Measurements from ENCODE around the gene SAMD3. TPM values are rescaled to one million over a fixed set of nuclear protein-coding genes. Genes with fewer than 3 reads are reported as not detected.
"Not testable (repeated sequence)": the region's sequence is repeated elsewhere in the genome, so short reads cannot be mapped to it uniquely, and the experiment has no call there.

SAMD3 gene
- total RNA-seq, 2 donors from 2014 or later, result 14.5 to 30.0 TPM

DNA sequence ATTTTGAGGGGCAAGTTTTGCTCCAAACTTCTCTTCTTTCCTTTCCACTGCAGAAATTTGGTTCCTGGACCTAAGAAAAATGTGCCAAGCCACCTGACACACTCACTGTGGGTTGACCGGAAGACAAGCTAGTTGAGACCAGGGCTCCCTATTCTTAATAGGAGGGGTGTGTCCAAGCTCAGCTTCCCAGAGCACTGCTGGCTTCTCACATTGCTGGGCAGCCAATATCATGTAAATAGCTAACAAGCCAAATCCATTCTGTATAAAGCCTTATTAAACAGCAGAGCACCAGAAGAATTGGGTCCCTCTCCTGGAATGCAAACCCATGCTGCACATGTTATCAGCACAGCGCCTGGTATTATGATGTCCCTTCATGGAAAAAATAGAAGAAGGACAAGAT is 17.0 kb upstream of the SAMD3 start:
- H3K27ac Mint-ChIP-seq, result no peak overlapping the region
- H3K36me3 Mint-ChIP-seq (ENCODE audit: low read depth), result no peaks in the 10 kb centered on the region
- no peaks in the 10 kb centered on the region for H3K9me3 ChIP-seq (ENCODE audit: control insufficient read depth, low read length, poor library complexity, severe bottlenecking)
- no peaks in the 10 kb centered on the region for H3K4me1 Mint-ChIP-seq
- no peak for ATAC-seq
- H3K4me3 Mint-ChIP-seq, result no peak overlapping the region
- no peak for DNase-seq
- H3K27me3 Mint-ChIP-seq, result no peaks in the 10 kb centered on the region

DNA sequence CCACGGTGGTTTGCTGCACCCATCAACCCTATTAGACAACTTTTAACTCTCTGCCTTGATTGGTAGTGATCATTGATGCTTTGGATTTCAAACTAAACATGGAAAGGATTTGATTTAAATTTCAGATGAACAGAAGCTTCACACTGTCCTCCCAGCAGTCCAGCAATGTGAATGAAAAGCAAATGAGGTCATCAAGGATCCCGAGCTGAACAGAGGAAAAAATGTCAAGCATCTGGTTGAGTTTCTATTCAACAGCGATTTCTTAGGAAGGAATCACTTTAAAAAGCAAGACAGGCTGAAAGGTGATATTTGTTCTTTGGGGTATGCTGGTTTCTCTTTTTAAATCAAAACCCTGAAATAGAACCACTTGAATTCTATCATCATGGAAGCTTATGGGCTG is 10.6 kb upstream of the SAMD3 start:
- no peaks in the 10 kb centered on the region for H3K9me3 ChIP-seq (ENCODE audit: control insufficient read depth, low read length, poor library complexity, severe bottlenecking)
- Mint-ChIP-seq H3K27me3 (no peaks in the 10 kb centered on the region), H3K4me3 (no peak overlapping the region), H3K36me3 (ENCODE audit: low read depth) (no peaks in the 10 kb centered on the region), H3K4me1 (no peaks in the 10 kb centered on the region), H3K27ac (no peak overlapping the region)
- no peak for ATAC-seq
- no peak for DNase-seq

DNA sequence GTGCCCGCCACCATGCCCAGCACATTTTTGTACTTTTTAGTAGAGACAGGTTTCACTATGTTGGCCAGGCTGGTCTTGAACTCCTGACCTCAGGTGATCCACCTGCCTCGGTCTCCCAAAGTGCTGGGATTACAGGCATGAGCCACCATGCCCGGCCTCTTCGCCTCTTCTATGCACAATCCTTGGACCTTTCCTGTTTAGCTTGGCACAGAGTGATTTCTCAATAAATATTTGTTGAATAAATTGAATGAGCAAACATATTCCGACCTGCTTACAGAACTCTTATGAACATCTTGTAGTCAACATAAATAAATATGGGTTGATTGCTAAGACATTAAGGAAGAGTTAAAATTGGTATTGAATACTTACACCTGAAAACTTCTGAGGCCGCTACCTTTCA is 7.8 kb upstream of the SAMD3 start:
- not testable (repeated sequence) for DNase-seq; ATAC-seq; H3K4me1 Mint-ChIP-seq; H3K27ac Mint-ChIP-seq; H3K27me3 Mint-ChIP-seq; H3K9me3 ChIP-seq (ENCODE audit: control insufficient read depth, low read length, poor library complexity, severe bottlenecking); H3K4me3 Mint-ChIP-seq; H3K36me3 Mint-ChIP-seq (ENCODE audit: low read depth)

GRCh38 chr6:130229645-130230044 is 6.9 kb upstream of the SAMD3 start:
- H3K9me3 ChIP-seq (ENCODE audit: control insufficient read depth, low read length, poor library complexity, severe bottlenecking), result no peaks in the 10 kb centered on the region
- Mint-ChIP-seq H3K4me1 (no peaks in the 10 kb centered on the region), H3K4me3 (no peak overlapping the region), H3K27ac (no peak overlapping the region), H3K27me3 (no peaks in the 10 kb centered on the region), H3K36me3 (ENCODE audit: low read depth) (peaks cover 2% of the 10 kb centered on the region)
- peak; percentile 56 for ATAC-seq
- DNase-seq, result no peak

- peak; percentile 93 for ATAC-seq
- no peaks in the 10 kb centered on the region for H3K9me3 ChIP-seq (ENCODE audit: control insufficient read depth, low read length, poor library complexity, severe bottlenecking)
- Mint-ChIP-seq H3K27ac (peak overlapping the region; percentile 77), H3K4me3 (peak overlapping the region; percentile 76), H3K36me3 (ENCODE audit: low read depth) (peaks cover 4% of the 10 kb centered on the region), H3K4me1 (peaks cover 11% of the 10 kb centered on the region), H3K27me3 (no peaks in the 10 kb centered on the region)
- DNase-seq, result peak in 2 of 3 donors; percentile 11 to 20
Measured at GRCh38 chr6:130223508-130223907, 757 bp upstream of the SAMD3 start.

- H3K9me3 ChIP-seq (ENCODE audit: control insufficient read depth, low read length, poor library complexity, severe bottlenecking), result no peaks in the 10 kb centered on the region
- peaks cover 15% of the 10 kb centered on the region for H3K4me1 Mint-ChIP-seq
- ATAC-seq (no peak), DNase-seq (no peak)
- H3K4me3 Mint-ChIP-seq, result no peak overlapping the region
- H3K27ac Mint-ChIP-seq, result no peak overlapping the region
- peaks cover 2% of the 10 kb centered on the region for H3K36me3 Mint-ChIP-seq (ENCODE audit: low read depth)
- H3K27me3 Mint-ChIP-seq, result no peaks in the 10 kb centered on the region
Measured at GRCh38 chr6:130218134-130218533, 4.6 kb downstream of the SAMD3 start.

- no peak overlapping the region for H3K27ac Mint-ChIP-seq
- H3K9me3 ChIP-seq (ENCODE audit: control insufficient read depth, low read length, poor library complexity, severe bottlenecking), result no peaks in the 10 kb centered on the region
- H3K4me3 Mint-ChIP-seq, result no peak overlapping the region
- H3K4me1 Mint-ChIP-seq, result peaks cover 18% of the 10 kb centered on the region
- DNase-seq (no peak), ATAC-seq (no peak)
- peaks cover 2% of the 10 kb centered on the region for H3K36me3 Mint-ChIP-seq (ENCODE audit: low read depth)
- no peaks in the 10 kb centered on the region for H3K27me3 Mint-ChIP-seq
Measured at GRCh38 chr6:130216620-130217019, 6.1 kb downstream of the SAMD3 start.

GRCh38 chr6:130215526-130215925 is 7.2 kb downstream of the SAMD3 start:
- Mint-ChIP-seq H3K27ac (peak overlapping the region; percentile 53), H3K27me3 (no peaks in the 10 kb centered on the region), H3K36me3 (ENCODE audit: low read depth) (peaks cover 2% of the 10 kb centered on the region), H3K4me1 (peaks cover 16% of the 10 kb centered on the region), H3K4me3 (peak overlapping the region; percentile 67)
- H3K9me3 ChIP-seq (ENCODE audit: control insufficient read depth, low read length, poor library complexity, severe bottlenecking), result no peaks in the 10 kb centered on the region
- DNase-seq (no peak), ATAC-seq (peak; percentile 96)

DNA sequence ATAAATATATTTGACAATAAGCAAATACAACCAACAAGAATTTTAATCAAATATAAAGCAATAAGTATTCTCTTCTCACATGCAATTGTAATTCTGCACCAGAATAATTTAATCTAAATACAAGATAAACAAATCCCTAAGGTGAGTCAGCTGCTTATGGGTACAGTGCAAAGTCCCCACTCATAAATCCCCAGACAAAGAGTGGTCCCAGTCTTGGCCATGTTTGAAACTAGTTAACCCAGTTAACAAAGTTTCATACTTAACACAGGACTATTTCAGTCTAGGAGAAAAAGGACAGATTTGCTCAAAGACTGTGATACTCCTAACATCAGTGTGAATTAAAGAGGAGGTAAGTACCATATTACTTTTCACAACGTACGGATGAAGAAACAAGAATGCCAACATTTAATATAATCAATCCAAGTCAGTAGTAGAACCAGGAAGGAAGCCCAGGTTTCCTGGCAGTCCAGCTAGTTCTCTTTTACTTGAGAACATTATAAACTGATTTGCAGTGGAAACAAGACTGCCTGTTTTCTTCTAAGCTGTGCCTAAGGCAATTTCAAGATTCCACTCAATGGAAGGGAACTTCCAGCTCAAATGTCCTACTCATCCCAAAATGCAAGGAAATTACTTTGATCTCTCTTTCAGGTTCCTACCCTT is 10.4 kb downstream of the SAMD3 start:
- ATAC-seq (no peak), DNase-seq (no peak)
- Mint-ChIP-seq H3K36me3 (ENCODE audit: low read depth) (peaks cover 5% of the 10 kb centered on the region), H3K4me1 (peaks cover 20% of the 10 kb centered on the region), H3K27me3 (no peaks in the 10 kb centered on the region), H3K27ac (peak overlapping the region; percentile 32), H3K4me3 (peak overlapping the region; percentile 69)
- no peaks in the 10 kb centered on the region for H3K9me3 ChIP-seq (ENCODE audit: control insufficient read depth, low read length, poor library complexity, severe bottlenecking)

- Mint-ChIP-seq H3K4me3 (peak overlapping the region; percentile 37), H3K4me1 (peaks cover 22% of the 10 kb centered on the region), H3K36me3 (ENCODE audit: low read depth) (peaks cover 5% of the 10 kb centered on the region), H3K27ac (peak overlapping the region; percentile 32), H3K27me3 (no peaks in the 10 kb centered on the region)
- ATAC-seq (no peak), DNase-seq (no peak)
- H3K9me3 ChIP-seq (ENCODE audit: control insufficient read depth, low read length, poor library complexity, severe bottlenecking), result no peaks in the 10 kb centered on the region
Measured at GRCh38 chr6:130211691-130212090, 11.1 kb downstream of the SAMD3 start.

GRCh38 chr6:130207979-130208649 is 14.6 kb downstream of the SAMD3 start:
- no peak for DNase-seq
- Mint-ChIP-seq H3K4me3 (no peak overlapping the region), H3K36me3 (ENCODE audit: low read depth) (peaks cover 7% of the 10 kb centered on the region), H3K27me3 (no peaks in the 10 kb centered on the region), H3K4me1 (peaks cover 22% of the 10 kb centered on the region), H3K27ac (peak overlapping the region; percentile 41)
- no peak for ATAC-seq
- no peaks in the 10 kb centered on the region for H3K9me3 ChIP-seq (ENCODE audit: control insufficient read depth, low read length, poor library complexity, severe bottlenecking)

GRCh38 chr6:130206479-130206878 is 16.3 kb downstream of the SAMD3 start:
- peaks cover 17% of the 10 kb centered on the region for H3K4me1 Mint-ChIP-seq
- peak overlapping the region; percentile 28 for H3K4me3 Mint-ChIP-seq
- peaks cover 7% of the 10 kb centered on the region for H3K36me3 Mint-ChIP-seq (ENCODE audit: low read depth)
- peak overlapping the region; percentile 30 for H3K27ac Mint-ChIP-seq
- no peak for ATAC-seq
- H3K9me3 ChIP-seq (ENCODE audit: control insufficient read depth, low read length, poor library complexity, severe bottlenecking), result no peaks in the 10 kb centered on the region
- no peaks in the 10 kb centered on the region for H3K27me3 Mint-ChIP-seq
- DNase-seq, result no peak

GRCh38 chr6:130204322-130204721 is 18.4 kb downstream of the SAMD3 start:
- DNase-seq (no peak), ATAC-seq (no peak)
- H3K27ac Mint-ChIP-seq, result no peak overlapping the region
- H3K4me3 Mint-ChIP-seq, result no peak overlapping the region
- peaks cover 9% of the 10 kb centered on the region for H3K36me3 Mint-ChIP-seq (ENCODE audit: low read depth)
- H3K4me1 Mint-ChIP-seq, result peaks cover 12% of the 10 kb centered on the region
- no peaks in the 10 kb centered on the region for H3K27me3 Mint-ChIP-seq
- no peaks in the 10 kb centered on the region for H3K9me3 ChIP-seq (ENCODE audit: control insufficient read depth, low read length, poor library complexity, severe bottlenecking)

DNA sequence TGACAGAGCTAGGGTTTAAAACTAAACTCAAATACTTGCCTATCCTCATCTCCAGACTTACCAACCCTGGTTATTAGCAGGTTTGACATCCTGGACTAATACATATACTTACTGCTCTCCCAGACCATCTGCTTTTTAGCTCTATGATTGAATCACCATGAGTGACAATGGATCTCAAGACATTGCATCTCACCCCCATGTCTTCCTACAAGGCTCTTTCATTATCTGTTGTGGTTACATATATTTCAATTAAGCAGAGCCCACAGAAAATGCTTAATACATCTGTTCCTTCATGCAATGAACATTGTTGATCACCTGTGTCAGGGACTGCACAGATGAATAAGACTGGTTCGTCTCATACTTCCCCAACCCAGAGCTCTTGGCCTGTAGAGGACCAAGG is 19.4 kb downstream of the SAMD3 start:
- no peak overlapping the region for H3K4me3 Mint-ChIP-seq
- ATAC-seq (no peak), DNase-seq (no peak)
- no peaks in the 10 kb centered on the region for H3K9me3 ChIP-seq (ENCODE audit: control insufficient read depth, low read length, poor library complexity, severe bottlenecking)
- peaks cover 12% of the 10 kb centered on the region for H3K4me1 Mint-ChIP-seq
- no peaks in the 10 kb centered on the region for H3K27me3 Mint-ChIP-seq
- peaks cover 9% of the 10 kb centered on the region for H3K36me3 Mint-ChIP-seq (ENCODE audit: low read depth)
- H3K27ac Mint-ChIP-seq, result no peak overlapping the region
